GM21717 (cell line): Measurements from ENCODE around the gene ZSCAN23.
A peak's percentile ranks its signal among the peaks of the same experiment; 100 is the strongest.
"Not testable (repeated sequence)": the region's sequence is repeated elsewhere in the genome, so short reads cannot be mapped to it uniquely, and the experiment has no call there.

Experiments used
- ATAC-seq: cut with Tn5 transposase; IDR thresholded peaks from one replicate; pipeline ENCODE4 v1.9.1; 2021; ENCODE audit warnings: mild to moderate bottlenecking, moderate library complexity; ENCODE audit not compliant: unreplicated experiment

Gene ZSCAN23

DNA sequence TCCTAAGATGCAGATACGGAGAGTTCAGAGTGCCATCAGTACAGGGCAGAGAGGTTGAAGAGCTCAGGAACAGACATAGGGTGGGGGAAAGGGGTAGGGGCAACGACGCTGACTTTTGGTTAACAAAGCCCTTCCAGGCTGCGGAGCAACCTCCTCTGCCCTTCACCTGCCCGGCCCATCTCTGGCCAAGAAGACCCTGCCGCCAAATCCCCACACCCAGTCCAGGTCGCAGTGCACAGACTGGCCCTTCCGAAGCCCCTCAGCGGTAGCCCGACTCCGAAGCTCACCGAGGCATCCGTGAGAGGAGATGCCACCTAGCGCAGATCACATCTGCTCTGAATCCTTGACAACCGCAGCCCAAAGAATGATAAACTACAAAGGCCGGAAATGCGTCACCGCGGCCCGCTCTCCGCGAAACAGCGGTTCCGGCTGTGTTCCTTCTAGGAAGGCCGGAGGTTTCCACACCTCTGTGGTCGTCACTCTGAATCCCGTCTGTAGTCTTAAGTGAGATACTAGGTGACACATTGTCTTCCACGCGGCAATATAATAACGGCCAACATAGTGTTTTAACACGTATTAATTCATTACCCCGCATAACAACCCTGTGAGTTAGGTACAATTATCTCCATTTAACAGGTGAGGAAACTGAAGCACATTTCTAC lies at the start of gene ZSCAN23:
ZSCAN23 (minus strand) TSS at position 380 of the 662 bp plus-strand sequence. CDS start 7,225 bp downstream, outside the sequence.
- peak; percentile 93 for ATAC-seq

- ATAC-seq = no peak
These were observed 48.7 kb upstream of the ZSCAN23 start for GRCh38 chr6:28491984-28492317.

- no peak for ATAC-seq
These were observed 47.1 kb upstream of the ZSCAN23 start for GRCh38 chr6:28490205-28490890.

- peak; percentile 61 for ATAC-seq
These were observed 46.3 kb upstream of the ZSCAN23 start for GRCh38 chr6:28489366-28490204.

GRCh38 chr6:28488916-28489365 lies 45.6 kb upstream of the ZSCAN23 start:
- ATAC-seq = no peak

GRCh38 chr6:28486988-28487742 lies 43.9 kb upstream of the ZSCAN23 start:
- ATAC-seq = no peak

GRCh38 chr6:28486533-28486932 lies 43.2 kb upstream of the ZSCAN23 start:
- ATAC-seq = no peak

DNA sequence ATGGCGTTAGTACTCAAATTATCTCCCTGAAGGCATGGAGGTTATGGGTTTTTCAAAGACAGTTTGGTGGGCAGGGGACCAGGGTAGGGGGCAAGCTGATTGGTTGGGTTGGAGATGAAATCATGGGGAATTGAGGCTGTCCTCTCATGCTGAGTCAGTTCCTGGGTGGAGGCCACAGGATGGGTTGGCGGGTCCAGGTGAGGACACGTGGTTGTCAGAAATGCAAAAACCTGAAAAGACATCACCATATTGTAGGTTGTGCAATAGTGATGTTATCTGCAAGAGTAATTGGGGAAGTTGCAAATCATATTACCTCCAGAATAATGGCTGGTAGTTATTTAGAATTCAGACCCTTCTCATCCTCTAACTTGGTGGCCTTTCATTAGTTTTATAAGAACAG lies 42.2 kb upstream of the ZSCAN23 start:
- ATAC-seq = no peak

- ATAC-seq = no peak
These were observed 37.1 kb upstream of the ZSCAN23 start for GRCh38 chr6:28480253-28480932.

- no peak for ATAC-seq
These were observed 35.2 kb upstream of the ZSCAN23 start for GRCh38 chr6:28478518-28478917.

DNA sequence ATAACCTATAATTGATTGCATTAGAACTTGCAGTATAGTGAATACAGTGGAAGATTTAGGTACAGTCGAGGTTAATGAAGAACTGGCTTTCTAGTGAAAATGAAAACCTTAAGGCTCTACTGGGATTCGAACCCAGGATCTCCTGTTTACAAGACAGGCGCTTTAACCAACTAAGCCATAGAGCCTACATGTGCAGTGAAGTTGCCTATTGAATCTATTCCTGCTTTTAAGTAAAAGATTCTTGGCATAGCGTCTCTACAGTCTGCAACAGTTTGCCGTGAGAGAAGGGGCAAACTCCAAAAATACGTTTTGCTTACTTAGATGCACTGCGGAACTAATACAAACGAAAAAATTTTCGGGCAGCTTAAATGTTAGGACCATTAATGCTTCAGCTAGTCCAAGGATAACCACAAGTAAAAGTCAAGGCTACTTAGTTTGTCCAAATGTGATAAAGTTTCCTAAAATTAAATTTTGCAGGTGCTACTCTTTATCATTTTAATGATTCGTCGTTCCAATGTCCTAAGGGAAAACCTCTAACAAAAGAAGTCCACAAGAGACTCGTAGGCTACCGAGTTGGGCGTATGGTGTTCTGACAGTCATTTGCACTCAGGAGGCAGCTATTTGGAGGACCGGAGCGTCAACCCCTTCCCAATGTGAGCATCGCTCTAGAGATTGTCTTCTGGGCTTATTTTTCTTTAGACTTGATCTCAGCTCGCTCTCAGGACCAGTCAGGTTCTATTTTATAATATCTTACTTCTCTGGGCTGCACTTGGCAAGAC lies 31.3 kb upstream of the ZSCAN23 start:
- no peak for ATAC-seq

DNA sequence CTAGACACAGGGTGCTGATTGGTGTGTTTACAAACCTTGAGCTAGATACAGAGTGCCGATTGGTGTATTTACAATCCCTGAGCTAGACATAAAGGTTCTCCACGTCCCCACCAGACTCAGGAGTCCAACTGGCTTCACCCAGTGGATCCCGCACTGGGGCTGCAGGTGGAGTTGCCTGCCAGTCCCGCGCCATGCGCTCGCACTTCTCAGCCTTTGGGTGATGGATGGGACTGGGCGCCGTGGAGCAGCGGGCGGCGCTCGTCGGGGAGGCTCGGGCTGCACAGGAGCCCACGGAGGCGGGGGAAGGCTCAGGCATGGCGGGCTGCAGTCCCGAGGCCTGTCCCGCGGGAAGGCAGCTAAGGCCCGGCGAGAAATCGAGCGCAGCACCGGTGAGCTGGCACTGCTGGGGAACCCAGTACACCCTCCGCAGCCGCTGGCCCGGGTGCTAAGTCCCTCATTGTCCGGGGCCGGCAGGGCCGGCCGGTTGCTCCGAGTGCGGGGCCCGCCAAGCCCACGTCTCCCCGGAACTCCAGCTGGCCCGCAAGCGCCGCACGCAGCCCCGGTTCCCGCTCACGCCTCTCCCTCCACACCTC lies 26.0 kb upstream of the ZSCAN23 start:
- not testable (repeated sequence) for ATAC-seq

GRCh38 chr6:28468056-28468455 lies 24.8 kb upstream of the ZSCAN23 start:
- ATAC-seq = no peak

DNA sequence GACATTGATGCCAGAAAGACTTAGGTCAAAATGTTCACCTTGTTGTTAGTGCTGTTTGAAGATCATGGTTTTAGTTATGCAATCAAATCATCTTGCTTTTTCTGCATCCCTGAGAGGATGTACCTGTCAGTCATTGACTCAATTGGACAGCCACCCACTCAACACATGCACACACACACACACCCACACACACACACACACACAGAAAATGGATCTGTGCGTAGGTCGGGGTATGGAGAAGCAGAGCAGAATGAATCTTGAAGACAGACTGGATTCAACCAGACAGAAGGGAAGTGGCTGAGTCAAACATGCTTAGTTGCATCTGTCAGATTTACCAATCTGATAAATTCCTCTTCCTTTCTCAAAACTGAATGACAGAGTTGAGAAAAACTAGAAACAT lies 19.1 kb upstream of the ZSCAN23 start:
- ATAC-seq = no peak

GRCh38 chr6:28458568-28458967 lies 15.3 kb upstream of the ZSCAN23 start:
- ATAC-seq = no peak

DNA sequence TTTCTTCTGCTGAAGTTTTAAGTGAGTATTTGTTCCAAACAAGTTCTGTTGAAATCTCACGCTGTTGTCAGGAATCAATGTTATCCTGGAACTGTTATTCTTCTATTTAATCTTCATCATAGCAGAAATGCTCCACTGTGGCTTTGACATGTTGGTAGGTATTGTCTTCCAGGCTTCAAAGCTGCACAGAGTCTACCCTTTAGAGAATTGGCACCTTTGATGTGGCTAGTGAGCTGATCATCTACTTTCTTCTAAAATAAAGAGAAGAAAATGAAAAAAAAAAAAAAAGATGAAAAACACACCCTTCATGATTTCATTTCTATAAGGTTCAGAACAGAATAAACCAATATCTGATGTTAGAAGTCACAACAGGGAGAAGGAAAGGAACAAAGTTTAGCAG lies 5.8 kb upstream of the ZSCAN23 start:
- ATAC-seq = no peak

DNA sequence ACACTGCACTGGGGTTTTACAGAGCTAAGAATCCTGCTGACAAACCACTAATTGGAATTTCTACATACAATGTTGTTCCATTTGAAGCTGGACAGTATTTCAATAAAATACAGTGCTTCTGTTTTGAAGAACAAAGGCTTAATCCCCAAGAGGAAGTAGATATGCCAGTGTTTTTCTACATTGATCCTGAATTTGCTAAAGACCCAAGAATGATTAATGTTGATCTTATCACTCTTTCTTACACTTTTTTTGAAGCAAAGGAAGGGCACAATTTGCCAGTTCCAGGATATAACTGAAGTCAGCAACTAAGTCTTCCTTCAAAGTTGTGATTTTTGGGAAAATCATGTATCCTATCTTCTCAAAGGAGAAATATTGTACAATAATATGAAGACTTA lies 4.2 kb upstream of the ZSCAN23 start:
- not testable (repeated sequence) for ATAC-seq

DNA sequence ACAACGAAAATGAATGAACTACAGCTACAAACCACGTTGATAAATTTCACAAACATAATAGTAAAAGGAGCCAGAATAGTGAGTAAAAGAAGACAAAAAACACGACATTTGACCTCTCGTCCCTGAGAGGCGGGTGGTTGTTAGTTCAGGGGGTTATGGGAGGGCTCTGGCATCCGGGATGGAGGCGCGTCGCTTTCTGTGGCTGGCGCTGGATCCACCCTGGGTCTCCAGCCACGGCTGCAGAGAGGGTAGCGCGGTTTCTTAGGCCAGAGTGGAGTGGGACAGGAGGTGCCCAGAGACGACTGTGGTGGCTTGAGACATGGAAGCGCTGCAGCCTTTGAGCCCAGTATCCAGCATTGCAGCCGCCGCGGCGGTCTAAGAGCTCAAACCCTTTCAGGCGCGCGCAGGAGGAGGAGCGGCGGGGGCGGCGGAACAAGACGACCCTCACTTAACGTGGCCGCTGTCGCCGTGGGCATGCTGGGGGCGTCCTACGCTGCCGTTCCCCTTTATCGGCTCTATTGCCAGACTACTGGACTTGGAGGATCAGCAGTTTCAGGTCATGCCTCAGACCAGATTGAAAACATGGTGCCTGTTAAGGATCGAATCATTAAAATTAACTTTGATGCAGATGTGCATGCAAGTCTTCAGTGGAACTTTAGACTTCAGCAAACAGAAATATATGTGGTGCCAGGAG lies 3.7 kb upstream of the ZSCAN23 start:
- ATAC-seq = no peak

DNA sequence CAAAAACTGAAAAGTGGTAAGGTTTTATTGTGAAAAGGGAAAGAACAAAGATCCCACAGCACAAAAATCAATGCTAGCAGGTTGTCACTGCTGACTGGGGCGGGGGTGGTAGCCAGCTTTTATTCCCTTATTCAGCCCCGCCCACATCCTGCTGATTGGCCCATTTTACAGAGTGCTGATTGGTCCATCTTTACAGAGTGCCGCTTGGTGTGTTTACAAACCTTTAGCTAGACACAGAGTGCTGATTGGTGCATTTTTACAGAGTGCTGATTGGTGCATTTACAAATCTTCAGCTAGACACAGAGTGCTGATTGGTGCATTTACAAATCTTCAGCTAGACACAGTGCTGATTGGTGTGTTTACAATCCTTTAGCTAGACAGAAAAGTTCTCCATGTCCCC lies 1.5 kb upstream of the ZSCAN23 start:
- not testable (repeated sequence) for ATAC-seq
